ENCODE data around the gene IVNS1ABP.

Gene IVNS1ABP

GRCh38 chr1:185355947-185356346, 38.9 kb upstream of the IVNS1ABP start:
- H3K27ac ChIP-seq = no peak overlapping the region
- ChIA-PET POLR2A (ENCODE audit: low non-redundant PET) (no interaction called here), CTCF (interaction anchor here (0.6 kb wide), 1 partner anchor 61 kb away, joined by 3 read pairs; no protein-coding TSS in a partner anchor)
- no peak for DNase-seq (ENCODE audit: low spot score)
- no peak for TF ChIP-seq CTCF (conservative IDR thresholded peaks at IDR 0.05; ENCODE audit: low read depth)

- TF ChIP-seq CTCF (conservative IDR thresholded peaks at IDR 0.05; ENCODE audit: low read depth) = no peak
- CTCF ChIA-PET = interaction anchor here (0.7 kb wide), 1 partner anchor 34 kb away, joined by 3 read pairs; no protein-coding TSS in a partner anchor
- no peak overlapping the region for H3K27ac ChIP-seq
- POLR2A ChIA-PET (ENCODE audit: low non-redundant PET) = no interaction called here
- DNase-seq (ENCODE audit: low spot score) = no peak
Observed at GRCh38 chr1:185353124-185353523, 36.1 kb upstream of the IVNS1ABP start.

GRCh38 chr1:185351734-185352466, 34.9 kb upstream of the IVNS1ABP start:
- ChIA-PET POLR2A (ENCODE audit: low non-redundant PET) (no interaction called here), CTCF (no interaction called here)
- DNase-seq (ENCODE audit: low spot score) = peak; percentile 7
- no peak for TF ChIP-seq CTCF (conservative IDR thresholded peaks at IDR 0.05; ENCODE audit: low read depth)
- H3K27ac ChIP-seq = no peak overlapping the region

- no peak overlapping the region for H3K27ac ChIP-seq
- ChIA-PET POLR2A (ENCODE audit: low non-redundant PET) (no interaction called here), CTCF (no interaction called here)
- no peak for TF ChIP-seq CTCF (conservative IDR thresholded peaks at IDR 0.05; ENCODE audit: low read depth)
- no peak for DNase-seq (ENCODE audit: low spot score)
Observed at GRCh38 chr1:185350027-185350442, 33.0 kb upstream of the IVNS1ABP start.

GRCh38 chr1:185349556-185349955, 32.5 kb upstream of the IVNS1ABP start:
- DNase-seq (ENCODE audit: low spot score) = no peak
- ChIA-PET POLR2A (ENCODE audit: low non-redundant PET) (no interaction called here), CTCF (interaction anchor here (0.6 kb wide), 1 partner anchor 1306 kb away, joined by 3 read pairs; no protein-coding TSS in a partner anchor)
- H3K27ac ChIP-seq = no peak overlapping the region
- no peak for TF ChIP-seq CTCF (conservative IDR thresholded peaks at IDR 0.05; ENCODE audit: low read depth)

GRCh38 chr1:185348985-185349384, 31.9 kb upstream of the IVNS1ABP start:
- no peak for TF ChIP-seq CTCF (conservative IDR thresholded peaks at IDR 0.05; ENCODE audit: low read depth)
- POLR2A ChIA-PET (ENCODE audit: low non-redundant PET) = no interaction called here

More at GRCh38 chr1:185348985-185349384, 31.9 kb upstream of the IVNS1ABP start:
- H3K27ac ChIP-seq = no peak overlapping the region
- CTCF ChIA-PET = interaction anchor here (0.6 kb wide), 1 partner anchor 1307 kb away, joined by 3 read pairs; no protein-coding TSS in a partner anchor
- no peak for DNase-seq (ENCODE audit: low spot score)

Measured in RWPE1 (cell line).